Gastrocnemius medialis (tissue), 4 donors: ENCODE measurements around the gene KIF16B. TPM values are rescaled to one million over a fixed set of nuclear protein-coding genes. Genes with fewer than 3 reads are reported as not detected.

Source experiments
- ATAC-seq, 2 donors: fragments of 150-250 bp; one replicate each; pipeline ENCODE4 v1.9.1; 2016
- DNase-seq, 2 donors: peaks; one replicate each; pipeline ENCODE4 v3.0.0-alpha.2; 2019
- H3K27ac ChIP-seq, 4 donors: fragments of 200-600 bp; sonication (generic); 1 replicate in 1 of 4; 2 replicates in 3 of 4; pipeline ENCODE4 v1.5.1; 2016 to 2018; ENCODE audit warnings: mild to moderate bottlenecking in 2 of 4, moderate library complexity in 1 of 4
- H3K27me3 ChIP-seq, 3 donors: fragments of 200-600 bp; sonication (generic) in 2 of 3; 1 replicate in 1 of 3; 2 replicates in 2 of 3; pipeline versions ENCODE4 v1.5.1 to v1.6.0; 2016 to 2019; ENCODE audit warnings: mild to moderate bottlenecking in 1 of 3, moderate library complexity in 1 of 3
- H3K36me3 ChIP-seq, 2 donors: fragments of 200-600 bp; sonication (generic) in 1 of 2; one replicate each; pipeline ENCODE4 v1.5.1; 2017 to 2018
- H3K4me1 ChIP-seq, 2 donors: fragments of 200-600 bp; sonication (generic) in 1 of 2; one replicate each; pipeline ENCODE4 v1.5.1; 2016 to 2017; ENCODE audit warnings: mild to moderate bottlenecking in 2 of 2
- H3K4me3 ChIP-seq, 4 donors: fragments of 200-600 bp; sonication (generic) in 3 of 4; 1 replicate in 1 of 4; 2 replicates in 3 of 4; pipeline ENCODE4 v1.5.1; 2016 to 2019; ENCODE audit warnings: mild to moderate bottlenecking in 2 of 4
- H3K9me3 ChIP-seq, 3 donors: fragments of 200-600 bp; sonication (generic) in 2 of 3; 1 replicate in 1 of 3; 2 replicates in 2 of 3; pipeline ENCODE4 v1.5.1; 2016 to 2019
- CTCF ChIP-seq, 5 experiments: fragments of 450-650 bp in 3 of 5; fragments of 200-600 bp in 2 of 5; sonication (generic) in 2 of 5; IDR thresholded peaks in 4 of 5; conservative IDR thresholded peaks in 1 of 5; 1 replicate in 4 of 5; 2 replicates in 1 of 5; pipeline ENCODE4 v1.5.1; 2016 to 2019; ENCODE audit warnings: antibody characterized with exemption in 5 of 5, mild to moderate bottlenecking in 3 of 5, moderate library complexity in 3 of 5
- POLR2A ChIP-seq, 2 donors: fragments of 450-650 bp; IDR thresholded peaks; one replicate each; pipeline ENCODE4 v1.6.1; 2017; ENCODE audit warnings: antibody characterized with exemption in 2 of 2, mild to moderate bottlenecking in 2 of 2, moderate library complexity in 2 of 2
- in situ Hi-C, 4 donors: fragments of 200-750 bp; cut with MboI; loops; one replicate each; pipeline versions ENCODE4 v1.15.0 to v1.8.0; 2017; ENCODE audit warnings: low sequenced_read_pairs in 4 of 4
- intact Hi-C: fragments of 100-400 bp; cut with DNase I; formaldehyde crosslinking; loops from one replicate; pipeline ENCODE4 v1.15.1; 2023; ENCODE audit warnings: low total_unique reads
- total RNA-seq, 4 donors: library from RNA; depleted of rRNA; stranded (reverse); fragments of >200 nt; gene quantifications; one replicate each; pipeline versions ENCODE4 v1.1.0 to v1.2.3, GENCODE V29; 2016

Gene KIF16B
- total RNA-seq, 4 donors from 2014 or later = 13.4 to 23.9 (median 20.0) TPM

- TF ChIP-seq CTCF (IDR thresholded peaks at IDR 0.05 in 4 of 5, conservative IDR thresholded peaks at IDR 0.05 in 1 of 5) (peak; percentile 53 to 78 (median 63)), POLR2A (IDR thresholded peaks at IDR 0.05) (no peak)
- H3K36me3 ChIP-seq = no peaks in the 10 kb centered on the region
- peak overlapping the region in 3 of 4 donors; percentile 52 to 82 (median 71) for H3K27ac ChIP-seq
- ATAC-seq = peak; percentile 75 to 77
- intact Hi-C loops = loop anchor here (1.0 to 5.0 kb wide), 2 partner anchors 124 to 194 kb away; no protein-coding TSS in a partner anchor
- in situ Hi-C loops = no loop called here
- no peaks in the 10 kb centered on the region for H3K27me3 ChIP-seq
- peak in 1 of 2 donors; percentile 12 for DNase-seq
- H3K4me3 ChIP-seq = no peak overlapping the region
- no peaks in the 10 kb centered on the region for H3K9me3 ChIP-seq
- peaks cover 23% of the 10 kb centered on the region in 2 donors for H3K4me1 ChIP-seq
These were observed 97.2 kb downstream of the KIF16B start for GRCh38 chr20:16476032-16476431.

- in situ Hi-C loops = no loop called here
These were observed 98.0 kb downstream of the KIF16B start for GRCh38 chr20:16475225-16475624.

GRCh38 chr20:16474363-16474762, 98.9 kb downstream of the KIF16B start:
- intact Hi-C loops (no loop called here), in situ Hi-C loops (loop anchor here in 1 of 4 donors (25.0 kb wide), 1 partner anchor 112 kb away; no protein-coding TSS in a partner anchor)
- peak overlapping the region; percentile 19 to 82 (median 62) for H3K27ac ChIP-seq
- DNase-seq (no peak), ATAC-seq (peak in 1 of 2 donors; percentile 51)
- no peaks in the 10 kb centered on the region for H3K27me3 ChIP-seq
- H3K4me1 ChIP-seq = peaks cover 23% of the 10 kb centered on the region in 2 donors
- H3K9me3 ChIP-seq = no peaks in the 10 kb centered on the region
- H3K36me3 ChIP-seq = no peaks in the 10 kb centered on the region
- no peak overlapping the region for H3K4me3 ChIP-seq
- TF ChIP-seq POLR2A (IDR thresholded peaks at IDR 0.05) (no peak), CTCF (IDR thresholded peaks at IDR 0.05 in 4 of 5, conservative IDR thresholded peaks at IDR 0.05 in 1 of 5) (no peak)

More at GRCh38 chr20:16475225-16475624, 98.0 kb downstream of the KIF16B start:
- no peaks in the 10 kb centered on the region for H3K9me3 ChIP-seq
- ATAC-seq (peak; percentile 86 to 93), DNase-seq (peak; percentile 34 to 38)
- H3K36me3 ChIP-seq = no peaks in the 10 kb centered on the region
- TF ChIP-seq POLR2A (IDR thresholded peaks at IDR 0.05) (no peak), CTCF (IDR thresholded peaks at IDR 0.05 in 4 of 5, conservative IDR thresholded peaks at IDR 0.05 in 1 of 5) (no peak)
- intact Hi-C loops = loop anchor here (5.0 kb wide), 1 partner anchor 193 kb away; no protein-coding TSS in a partner anchor
- H3K27me3 ChIP-seq = no peaks in the 10 kb centered on the region
- no peak overlapping the region for H3K4me3 ChIP-seq
- H3K27ac ChIP-seq = peak overlapping the region; percentile 52 to 82 (median 66)
- peaks cover 23% of the 10 kb centered on the region in 2 donors for H3K4me1 ChIP-seq

GRCh38 chr20:16472045-16472872, 101.0 kb downstream of the KIF16B start:
- no peak overlapping the region for H3K4me3 ChIP-seq
- H3K4me1 ChIP-seq = peaks cover 23% of the 10 kb centered on the region in 2 donors
- H3K27ac ChIP-seq = no peak overlapping the region
- TF ChIP-seq CTCF (IDR thresholded peaks at IDR 0.05 in 4 of 5, conservative IDR thresholded peaks at IDR 0.05 in 1 of 5) (no peak), POLR2A (IDR thresholded peaks at IDR 0.05) (no peak)
- H3K36me3 ChIP-seq = peaks cover 0 to 4% of the 10 kb centered on the region in 2 donors
- intact Hi-C loops = no loop called here
- DNase-seq (no peak), ATAC-seq (no peak)
- no peaks in the 10 kb centered on the region for H3K9me3 ChIP-seq
- in situ Hi-C loops = loop anchor here in 1 of 4 donors (25.0 kb wide), 1 partner anchor 110 kb away; no protein-coding TSS in a partner anchor
- H3K27me3 ChIP-seq = no peaks in the 10 kb centered on the region
